GM10266 (cell line): ENCODE results near the gene FHIT.

Source experiments
- DNase-seq: peaks from one replicate; pipeline ENCODE4 v3.0.0; 2012; ENCODE audit errors: extremely low spot score
- TF ChIP-seq, protein P1 (sequence below): IDR thresholded peaks from 2 replicates; pipeline ENCODE4 v1.5.1; 2012; ENCODE audit warnings: mild to moderate bottlenecking, low read depth; ENCODE audit not compliant: control insufficient read depth, insufficient read depth; ENCODE audit errors: missing control alignments

Gene FHIT

DNA sequence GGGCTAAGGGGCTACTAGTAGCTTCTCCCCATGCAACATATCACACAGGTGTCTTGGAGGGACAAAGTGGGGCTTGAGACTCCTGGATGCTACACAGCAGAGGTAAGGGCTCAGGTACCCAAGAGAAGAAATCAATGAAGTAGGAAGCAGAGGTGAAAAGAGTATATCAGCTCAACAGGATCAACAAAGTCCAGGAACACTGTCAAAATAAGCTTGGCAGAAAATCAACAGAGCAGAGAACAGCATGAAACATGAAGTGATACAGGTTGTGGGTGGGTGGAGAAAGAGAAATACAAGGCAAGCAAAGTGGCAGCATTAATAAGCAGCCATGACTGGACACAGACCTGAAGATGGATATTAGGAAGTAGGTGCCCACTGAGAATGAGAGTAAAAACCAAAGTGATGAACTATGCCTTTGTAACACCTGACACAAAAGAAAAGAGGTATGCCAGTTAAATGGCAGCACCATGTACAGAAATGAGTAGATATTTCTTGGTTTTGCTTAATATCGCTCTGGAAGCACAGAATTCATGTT, 637.4 kb downstream of the FHIT start:
- TF ChIP-seq, protein P1, sequence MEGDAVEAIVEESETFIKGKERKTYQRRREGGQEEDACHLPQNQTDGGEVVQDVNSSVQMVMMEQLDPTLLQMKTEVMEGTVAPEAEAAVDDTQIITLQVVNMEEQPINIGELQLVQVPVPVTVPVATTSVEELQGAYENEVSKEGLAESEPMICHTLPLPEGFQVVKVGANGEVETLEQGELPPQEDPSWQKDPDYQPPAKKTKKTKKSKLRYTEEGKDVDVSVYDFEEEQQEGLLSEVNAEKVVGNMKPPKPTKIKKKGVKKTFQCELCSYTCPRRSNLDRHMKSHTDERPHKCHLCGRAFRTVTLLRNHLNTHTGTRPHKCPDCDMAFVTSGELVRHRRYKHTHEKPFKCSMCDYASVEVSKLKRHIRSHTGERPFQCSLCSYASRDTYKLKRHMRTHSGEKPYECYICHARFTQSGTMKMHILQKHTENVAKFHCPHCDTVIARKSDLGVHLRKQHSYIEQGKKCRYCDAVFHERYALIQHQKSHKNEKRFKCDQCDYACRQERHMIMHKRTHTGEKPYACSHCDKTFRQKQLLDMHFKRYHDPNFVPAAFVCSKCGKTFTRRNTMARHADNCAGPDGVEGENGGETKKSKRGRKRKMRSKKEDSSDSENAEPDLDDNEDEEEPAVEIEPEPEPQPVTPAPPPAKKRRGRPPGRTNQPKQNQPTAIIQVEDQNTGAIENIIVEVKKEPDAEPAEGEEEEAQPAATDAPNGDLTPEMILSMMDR: no peak

DNA sequence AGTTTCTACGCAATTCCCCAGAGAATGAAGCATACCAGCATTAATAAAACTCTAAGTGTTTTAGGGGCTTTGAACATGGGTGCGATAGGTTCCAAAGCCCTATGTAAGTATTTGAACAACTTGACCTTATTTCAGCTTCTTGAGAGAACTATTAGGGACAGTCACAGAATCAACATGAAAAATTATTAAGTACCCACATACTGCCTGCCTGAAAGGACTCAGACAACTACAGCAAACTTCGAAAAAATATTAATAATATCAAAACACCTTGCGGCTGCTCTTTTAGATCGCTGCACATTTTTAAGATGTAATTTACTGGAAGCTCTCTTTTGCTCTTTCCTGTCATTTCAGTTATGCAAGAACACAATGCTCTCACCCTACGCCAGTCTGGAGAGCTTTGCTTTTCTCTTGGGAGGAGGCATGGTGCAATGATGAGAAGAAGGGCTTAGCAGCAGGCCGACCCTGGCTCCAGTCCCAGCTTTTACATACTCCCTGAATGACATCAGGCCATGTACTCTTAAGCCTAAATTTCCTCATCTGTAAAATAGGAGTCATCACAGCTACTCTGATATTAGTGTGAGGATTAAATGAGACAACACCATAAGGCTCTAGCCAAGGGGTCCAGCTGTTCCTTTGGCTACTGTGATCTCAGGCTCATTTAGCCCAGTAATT, 640.7 kb downstream of the FHIT start:
- TF ChIP-seq, protein P1: no peak
- no peak for DNase-seq

More for the DNA sequence above, 637.4 kb downstream of the FHIT start:
- no peak for DNase-seq

DNA sequence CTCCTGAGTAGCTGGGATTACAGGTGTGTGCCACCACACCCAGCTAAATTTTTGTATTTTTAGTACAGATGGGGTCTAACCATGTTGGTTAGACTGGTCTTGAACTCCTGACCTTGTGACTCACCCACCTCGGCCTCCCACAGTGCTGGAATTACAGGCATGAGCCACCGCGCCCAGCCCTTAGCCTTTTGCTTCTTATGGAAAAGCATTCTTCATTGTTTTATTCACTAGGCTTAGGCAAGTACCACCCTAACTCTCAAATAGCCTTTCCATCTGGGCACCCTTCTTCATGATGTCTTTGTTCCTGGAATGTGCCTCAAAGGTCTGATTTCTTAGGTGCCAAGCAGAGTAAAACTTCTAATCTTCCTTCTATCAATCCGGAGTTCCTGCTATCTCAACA, 641.8 kb downstream of the FHIT start:
- no peak for DNase-seq
- TF ChIP-seq, protein P1: no peak

DNA sequence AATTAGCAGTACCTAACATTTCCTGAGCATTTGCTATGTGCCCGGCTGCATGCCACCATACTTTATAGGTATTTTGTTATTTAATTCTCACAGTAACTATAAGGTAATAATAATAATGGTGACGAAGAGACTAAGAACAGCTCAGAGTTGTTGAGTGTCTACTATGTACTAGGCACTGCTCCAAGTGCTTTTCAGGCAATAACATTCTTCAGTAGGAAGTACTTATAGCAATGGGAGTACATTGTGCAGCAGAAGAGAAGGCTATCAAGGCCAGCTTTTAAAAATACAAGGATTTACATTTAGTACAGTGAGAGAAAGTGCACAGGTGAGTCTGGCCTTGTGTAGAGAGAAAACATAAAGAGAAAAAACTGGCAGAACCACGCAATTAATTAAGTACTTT, 647.4 kb downstream of the FHIT start:
- TF ChIP-seq, protein P1: no peak
- DNase-seq: no peak

DNA sequence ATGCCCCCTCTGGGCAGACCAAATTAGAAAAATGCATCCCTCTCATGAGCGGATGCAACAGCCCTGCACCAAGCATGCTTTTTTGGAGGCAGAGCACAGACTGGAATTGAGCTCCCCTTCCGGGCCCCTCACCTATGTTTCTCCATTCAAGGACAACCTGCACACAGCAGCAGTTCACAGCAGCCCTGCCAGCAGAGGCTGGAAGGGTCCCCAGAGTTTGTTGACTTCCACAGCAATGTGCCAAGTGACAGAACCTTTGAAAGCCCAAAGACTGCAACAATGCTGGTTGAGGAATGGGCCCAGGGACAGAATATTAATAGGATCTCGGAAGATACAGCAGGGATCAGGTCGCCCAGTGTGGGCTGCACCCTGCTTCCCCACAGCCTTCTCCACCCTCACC, 650.4 kb downstream of the FHIT start:
- no peak for DNase-seq
- TF ChIP-seq, protein P1: no peak

DNA sequence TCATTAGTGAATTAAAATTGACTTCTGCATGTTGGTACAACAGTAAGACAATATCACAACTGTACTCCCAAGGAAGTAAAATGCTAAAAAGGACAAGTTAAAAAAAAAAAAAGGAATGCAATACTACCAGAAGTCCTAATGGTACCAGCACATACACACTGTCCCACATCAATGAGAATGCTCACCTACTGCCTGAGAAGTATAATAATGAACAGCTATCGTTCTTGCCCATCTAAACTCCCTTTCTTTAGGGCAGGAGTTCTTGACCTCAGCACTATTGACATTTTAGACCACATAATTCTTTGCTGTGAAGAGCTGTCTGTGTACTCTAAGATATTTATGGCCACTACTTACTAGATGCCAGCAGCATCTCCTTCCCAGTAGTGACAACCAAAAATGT, 651.7 kb downstream of the FHIT start:
- DNase-seq: no peak
- TF ChIP-seq, protein P1: no peak

DNA sequence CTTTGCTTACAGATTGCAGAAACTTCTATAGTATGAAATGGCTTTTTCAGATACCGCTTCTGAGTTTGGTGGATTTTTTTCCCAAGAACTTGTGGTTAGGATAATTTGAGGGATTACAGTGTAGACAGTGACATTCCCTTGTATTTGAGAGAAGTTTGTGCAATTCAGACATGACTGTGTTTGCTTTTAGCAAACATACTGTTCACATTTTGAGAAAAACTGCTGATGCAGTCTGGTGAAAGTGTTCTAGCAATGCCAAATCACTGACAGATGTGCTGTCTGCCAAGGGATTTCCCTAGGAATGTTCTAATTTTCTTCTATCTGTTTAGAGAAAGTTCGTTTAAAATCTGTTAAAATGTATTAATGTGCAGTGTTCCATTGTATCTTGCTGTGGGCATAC, 652.6 kb downstream of the FHIT start:
- TF ChIP-seq, protein P1: no peak
- DNase-seq: no peak
